K562 (cell line): Measurements from ENCODE around the gene ENKD1. TPM values are rescaled to one million over a fixed set of nuclear protein-coding genes. Genes with fewer than 3 reads are reported as not detected.
A peak's percentile ranks its signal among the peaks of the same experiment; 100 is the strongest.

Experiments used
- CREM ChIP-seq: IDR thresholded peaks from 2 replicates; pipeline ENCODE4 v1.6.1; 2014; ENCODE audit warnings: antibody characterized with exemption, low read depth
- GTF2F1 ChIP-seq: IDR thresholded peaks from 2 replicates; pipeline ENCODE4 v1.6.1; 2011; ENCODE audit warnings: low read depth, low read length, improper control_type of control experiment
- JUN ChIP-seq, 2 experiments: sonication (generic) in 1 of 2; formaldehyde crosslinking in 1 of 2; IDR thresholded peaks; 2 replicates each; pipeline versions ENCODE4 v1.6.1 to v1.8.0; 2012 to 2022; ENCODE audit warnings: borderline replicate concordance in 2 of 2, mild to moderate bottlenecking in 2 of 2, improper control_type of control experiment in 1 of 2, low read depth in 1 of 2, low read length in 1 of 2, missing genetic modification reagents in 1 of 2
- KLF6 ChIP-seq: fragments of 250-450 bp; sonication (Bioruptor Pico); IDR thresholded peaks from 2 replicates; pipeline ENCODE4 v1.4.0; 2020; ENCODE audit warnings: mild to moderate bottlenecking, moderate library complexity, borderline replicate concordance
- NONO ChIP-seq, 2 experiments: fragments of 200-400 bp in 1 of 2; fragments of 450-650 bp in 1 of 2; formaldehyde crosslinking in 1 of 2; IDR thresholded peaks; 2 replicates each; pipeline ENCODE4 v1.6.1; 2017; ENCODE audit warnings: low read depth in 2 of 2, mild to moderate bottlenecking in 2 of 2, moderate library complexity in 2 of 2, low read length in 1 of 2
- NUFIP1 ChIP-seq: fragments of 450-650 bp; IDR thresholded peaks from 2 replicates; pipeline ENCODE4 v1.6.1; 2018; ENCODE audit not compliant: partially characterized antibody
- ZBTB17 ChIP-seq: fragments of 450-650 bp; formaldehyde crosslinking; IDR thresholded peaks from 2 replicates; pipeline ENCODE4 v1.4.0; 2020; ENCODE audit warnings: mild to moderate bottlenecking
- polyA plus RNA-seq, 8 experiments: library from polyadenylated mRNA; depleted of rRNA in 4 of 8; stranded (reverse) in 5 of 8; unstranded in 3 of 8; fragments of >200 nt; fragmentation: Nextera tagmentation in 2 of 8; fragmentation: Illumina TruSeq in 1 of 8; extraction: Ambion mirVana in 2 of 8; extraction: Trizol in 1 of 8; gene quantifications; 2 replicates each; pipeline versions ENCODE4 v1.2.1 to v1.2.3, GENCODE V29; 2011 to 2014; ENCODE audit warnings: inconsistent platforms in 1 of 8, missing spikeins in 1 of 8
- total RNA-seq, 7 experiments: library from RNA; depleted of rRNA in 6 of 7; stranded (reverse); fragments of >200 nt in 6 of 7; fragmentation: Illumina TruSeq in 2 of 7; extraction: Trizol in 2 of 7; gene quantifications; 2 replicates each; pipeline versions ENCODE4 v1.2.1 to v1.2.3, GENCODE V29; 2011 to 2021; ENCODE audit warnings: low replicate concordance in 1 of 7
- TF ChIP-seq, protein P1 (sequence below): fragments of 450-650 bp; formaldehyde crosslinking; IDR thresholded peaks from 2 replicates; pipeline ENCODE4 v1.4.0; 2020; ENCODE audit warnings: mild to moderate bottlenecking, moderate library complexity
- TF ChIP-seq, protein P2 (sequence below): fragments of 450-650 bp; IDR thresholded peaks from 2 replicates; pipeline ENCODE4 v1.6.1; 2017; ENCODE audit warnings: antibody characterized with exemption
- TF ChIP-seq, protein P3 (sequence below): fragments of 200-800 bp; sonication (Bioruptor generic); IDR thresholded peaks from 2 replicates; pipeline ENCODE4 v1.6.1; 2017; ENCODE audit warnings: missing genetic modification characterization, missing compliant biosample characterization
- TF ChIP-seq, protein P4 (sequence below): sonication (generic); formaldehyde crosslinking; IDR thresholded peaks from 2 replicates; pipeline ENCODE4 v1.8.0; 2022; ENCODE audit warnings: mild to moderate bottlenecking, missing genetic modification reagents

ENKD1 gene
- total and polyA plus RNA-seq, 9 of the 15 experiments (the other 6 are each of a cell fraction or from before 2014, with no cell fraction given), result 1.1 to 26.9 (median 8.3) TPM

DNA sequence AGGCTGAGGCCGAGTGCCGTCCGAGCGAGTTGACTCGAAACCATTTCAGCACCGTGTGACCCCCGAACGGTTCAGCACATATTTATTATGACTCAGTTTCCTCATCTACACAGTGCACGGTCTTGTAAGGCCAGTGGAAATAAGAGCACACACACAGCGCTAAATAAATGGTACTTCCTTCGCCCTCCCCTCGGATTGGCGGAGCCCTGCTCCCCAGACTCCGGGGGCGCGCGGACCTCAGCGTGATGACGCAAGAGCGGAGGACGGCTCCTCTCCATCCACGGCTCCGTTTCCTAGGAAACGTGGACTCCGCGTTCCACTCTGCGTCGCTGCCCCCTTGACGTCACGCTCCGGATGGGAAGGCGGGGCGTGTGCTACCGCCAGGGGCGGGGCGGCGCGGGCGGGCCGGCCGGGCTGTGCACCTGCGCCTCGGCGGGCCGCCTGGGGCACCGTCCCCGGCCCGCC is 6.0 kb downstream of the ENKD1 start, which contains the start of gene PARD6A (continued):
- TF ChIP-seq, protein P1, sequence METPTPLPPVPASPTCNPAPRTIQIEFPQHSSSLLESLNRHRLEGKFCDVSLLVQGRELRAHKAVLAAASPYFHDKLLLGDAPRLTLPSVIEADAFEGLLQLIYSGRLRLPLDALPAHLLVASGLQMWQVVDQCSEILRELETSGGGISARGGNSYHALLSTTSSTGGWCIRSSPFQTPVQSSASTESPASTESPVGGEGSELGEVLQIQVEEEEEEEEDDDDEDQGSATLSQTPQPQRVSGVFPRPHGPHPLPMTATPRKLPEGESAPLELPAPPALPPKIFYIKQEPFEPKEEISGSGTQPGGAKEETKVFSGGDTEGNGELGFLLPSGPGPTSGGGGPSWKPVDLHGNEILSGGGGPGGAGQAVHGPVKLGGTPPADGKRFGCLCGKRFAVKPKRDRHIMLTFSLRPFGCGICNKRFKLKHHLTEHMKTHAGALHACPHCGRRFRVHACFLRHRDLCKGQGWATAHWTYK (CRISPR knock-in tag), result no peak
- TF ChIP-seq, protein P2, sequence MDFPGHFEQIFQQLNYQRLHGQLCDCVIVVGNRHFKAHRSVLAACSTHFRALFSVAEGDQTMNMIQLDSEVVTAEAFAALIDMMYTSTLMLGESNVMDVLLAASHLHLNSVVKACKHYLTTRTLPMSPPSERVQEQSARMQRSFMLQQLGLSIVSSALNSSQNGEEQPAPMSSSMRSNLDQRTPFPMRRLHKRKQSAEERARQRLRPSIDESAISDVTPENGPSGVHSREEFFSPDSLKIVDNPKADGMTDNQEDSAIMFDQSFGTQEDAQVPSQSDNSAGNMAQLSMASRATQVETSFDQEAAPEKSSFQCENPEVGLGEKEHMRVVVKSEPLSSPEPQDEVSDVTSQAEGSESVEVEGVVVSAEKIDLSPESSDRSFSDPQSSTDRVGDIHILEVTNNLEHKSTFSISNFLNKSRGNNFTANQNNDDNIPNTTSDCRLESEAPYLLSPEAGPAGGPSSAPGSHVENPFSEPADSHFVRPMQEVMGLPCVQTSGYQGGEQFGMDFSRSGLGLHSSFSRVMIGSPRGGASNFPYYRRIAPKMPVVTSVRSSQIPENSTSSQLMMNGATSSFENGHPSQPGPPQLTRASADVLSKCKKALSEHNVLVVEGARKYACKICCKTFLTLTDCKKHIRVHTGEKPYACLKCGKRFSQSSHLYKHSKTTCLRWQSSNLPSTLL, result no peak
- TF ChIP-seq NUFIP1, result no peak
- no peak for TF ChIP-seq GTF2F1
- peak; percentile 99 for TF ChIP-seq CREM
- TF ChIP-seq JUN (IDR thresholded peaks at IDR 0.05; ENCODE audit: borderline replicate concordance, low read depth, low read length), result peak; percentile 72
- no peak for TF ChIP-seq JUN (CRISPR knock-in tag; IDR thresholded peaks at IDR 0.05; ENCODE audit: borderline replicate concordance)
- TF ChIP-seq, protein P3, sequence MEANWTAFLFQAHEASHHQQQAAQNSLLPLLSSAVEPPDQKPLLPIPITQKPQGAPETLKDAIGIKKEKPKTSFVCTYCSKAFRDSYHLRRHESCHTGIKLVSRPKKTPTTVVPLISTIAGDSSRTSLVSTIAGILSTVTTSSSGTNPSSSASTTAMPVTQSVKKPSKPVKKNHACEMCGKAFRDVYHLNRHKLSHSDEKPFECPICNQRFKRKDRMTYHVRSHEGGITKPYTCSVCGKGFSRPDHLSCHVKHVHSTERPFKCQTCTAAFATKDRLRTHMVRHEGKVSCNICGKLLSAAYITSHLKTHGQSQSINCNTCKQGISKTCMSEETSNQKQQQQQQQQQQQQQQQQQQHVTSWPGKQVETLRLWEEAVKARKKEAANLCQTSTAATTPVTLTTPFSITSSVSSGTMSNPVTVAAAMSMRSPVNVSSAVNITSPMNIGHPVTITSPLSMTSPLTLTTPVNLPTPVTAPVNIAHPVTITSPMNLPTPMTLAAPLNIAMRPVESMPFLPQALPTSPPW (CRISPR knock-in tag), result peak; percentile 68; the same call in 1 of the 2 replicates
- TF ChIP-seq ZBTB17 (CRISPR knock-in tag), result peak; percentile 74
- no peak for TF ChIP-seq NONO (IDR thresholded peaks at IDR 0.05; ENCODE audit: low read depth in 2 of 2, low read length in 1 of 2)
- TF ChIP-seq, protein P4, sequence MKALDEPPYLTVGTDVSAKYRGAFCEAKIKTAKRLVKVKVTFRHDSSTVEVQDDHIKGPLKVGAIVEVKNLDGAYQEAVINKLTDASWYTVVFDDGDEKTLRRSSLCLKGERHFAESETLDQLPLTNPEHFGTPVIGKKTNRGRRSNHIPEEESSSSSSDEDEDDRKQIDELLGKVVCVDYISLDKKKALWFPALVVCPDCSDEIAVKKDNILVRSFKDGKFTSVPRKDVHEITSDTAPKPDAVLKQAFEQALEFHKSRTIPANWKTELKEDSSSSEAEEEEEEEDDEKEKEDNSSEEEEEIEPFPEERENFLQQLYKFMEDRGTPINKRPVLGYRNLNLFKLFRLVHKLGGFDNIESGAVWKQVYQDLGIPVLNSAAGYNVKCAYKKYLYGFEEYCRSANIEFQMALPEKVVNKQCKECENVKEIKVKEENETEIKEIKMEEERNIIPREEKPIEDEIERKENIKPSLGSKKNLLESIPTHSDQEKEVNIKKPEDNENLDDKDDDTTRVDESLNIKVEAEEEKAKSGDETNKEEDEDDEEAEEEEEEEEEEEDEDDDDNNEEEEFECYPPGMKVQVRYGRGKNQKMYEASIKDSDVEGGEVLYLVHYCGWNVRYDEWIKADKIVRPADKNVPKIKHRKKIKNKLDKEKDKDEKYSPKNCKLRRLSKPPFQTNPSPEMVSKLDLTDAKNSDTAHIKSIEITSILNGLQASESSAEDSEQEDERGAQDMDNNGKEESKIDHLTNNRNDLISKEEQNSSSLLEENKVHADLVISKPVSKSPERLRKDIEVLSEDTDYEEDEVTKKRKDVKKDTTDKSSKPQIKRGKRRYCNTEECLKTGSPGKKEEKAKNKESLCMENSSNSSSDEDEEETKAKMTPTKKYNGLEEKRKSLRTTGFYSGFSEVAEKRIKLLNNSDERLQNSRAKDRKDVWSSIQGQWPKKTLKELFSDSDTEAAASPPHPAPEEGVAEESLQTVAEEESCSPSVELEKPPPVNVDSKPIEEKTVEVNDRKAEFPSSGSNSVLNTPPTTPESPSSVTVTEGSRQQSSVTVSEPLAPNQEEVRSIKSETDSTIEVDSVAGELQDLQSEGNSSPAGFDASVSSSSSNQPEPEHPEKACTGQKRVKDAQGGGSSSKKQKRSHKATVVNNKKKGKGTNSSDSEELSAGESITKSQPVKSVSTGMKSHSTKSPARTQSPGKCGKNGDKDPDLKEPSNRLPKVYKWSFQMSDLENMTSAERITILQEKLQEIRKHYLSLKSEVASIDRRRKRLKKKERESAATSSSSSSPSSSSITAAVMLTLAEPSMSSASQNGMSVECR (CRISPR knock-in tag), result peak; percentile 58; the same call in 1 of the 2 replicates
- no peak for TF ChIP-seq KLF6 (CRISPR knock-in tag)
